HEK293 (cell line): Measurements from ENCODE around the gene MECR.

Experiments
- BCL11B ChIP-seq: fragments of 450-650 bp; formaldehyde crosslinking; IDR thresholded peaks from 2 replicates; pipeline ENCODE4 v1.5.1; 2016; ENCODE audit warnings: low read depth, missing biosample characterization, missing genetic modification characterization
- IKZF3 ChIP-seq: fragments of 450-650 bp; IDR thresholded peaks from 2 replicates; pipeline ENCODE4 v1.5.0; 2018; ENCODE audit warnings: missing biosample characterization, mild to moderate bottlenecking, missing genetic modification characterization, moderate library complexity
- KLF7 ChIP-seq: fragments of 450-650 bp; formaldehyde crosslinking; IDR thresholded peaks from 2 replicates; pipeline ENCODE4 v1.5.1; 2016; ENCODE audit warnings: missing biosample characterization, missing genetic modification characterization, borderline replicate concordance
- KLF8 ChIP-seq: fragments of 450-650 bp; formaldehyde crosslinking; IDR thresholded peaks from 2 replicates; pipeline ENCODE4 v1.5.1; 2016; ENCODE audit warnings: missing biosample characterization, missing genetic modification characterization
- REPIN1 ChIP-seq: fragments of 450-650 bp; formaldehyde crosslinking; IDR thresholded peaks from 2 replicates; pipeline ENCODE4 v1.5.1; 2017; ENCODE audit warnings: missing biosample characterization, missing genetic modification characterization, low read depth
- SALL2 ChIP-seq: fragments of 450-650 bp; formaldehyde crosslinking; IDR thresholded peaks from 2 replicates; pipeline ENCODE4 v1.5.0; 2017; ENCODE audit warnings: missing biosample characterization, mild to moderate bottlenecking, missing genetic modification characterization, borderline replicate concordance
- SCRT2 ChIP-seq: fragments of 450-650 bp; formaldehyde crosslinking; IDR thresholded peaks from 2 replicates; pipeline ENCODE4 v1.5.1; 2016; ENCODE audit warnings: missing biosample characterization, missing genetic modification characterization
- SP3 ChIP-seq: fragments of 450-650 bp; formaldehyde crosslinking; IDR thresholded peaks from 2 replicates; pipeline ENCODE4 v1.5.1; 2016; ENCODE audit warnings: missing biosample characterization, missing genetic modification characterization
- ZBTB1 ChIP-seq: fragments of 450-650 bp; formaldehyde crosslinking; IDR thresholded peaks from 2 replicates; pipeline ENCODE4 v1.5.1; 2016; ENCODE audit warnings: missing biosample characterization, missing genetic modification characterization
- ZEB2 ChIP-seq: fragments of 450-650 bp; formaldehyde crosslinking; IDR thresholded peaks from 2 replicates; pipeline ENCODE4 v1.5.1; 2016; ENCODE audit warnings: missing biosample characterization, missing genetic modification characterization
- ZFP37 ChIP-seq: fragments of 450-650 bp; formaldehyde crosslinking; IDR thresholded peaks from 2 replicates; pipeline ENCODE4 v1.5.1; 2016; ENCODE audit warnings: missing biosample characterization, missing genetic modification characterization
- ZFP69B ChIP-seq: fragments of 450-650 bp; formaldehyde crosslinking; IDR thresholded peaks from 2 replicates; pipeline ENCODE4 v1.5.1; 2016; ENCODE audit warnings: missing biosample characterization, missing genetic modification characterization
- ZNF202 ChIP-seq: fragments of 450-650 bp; formaldehyde crosslinking; IDR thresholded peaks from 2 replicates; pipeline ENCODE4 v1.5.1; 2016; ENCODE audit warnings: missing biosample characterization, missing genetic modification characterization, borderline replicate concordance
- ZNF221 ChIP-seq: fragments of 450-650 bp; formaldehyde crosslinking; IDR thresholded peaks from 2 replicates; pipeline ENCODE4 v1.5.1; 2017; ENCODE audit warnings: missing biosample characterization, missing genetic modification characterization, borderline replicate concordance
- ZNF302 ChIP-seq: fragments of 450-650 bp; formaldehyde crosslinking; IDR thresholded peaks from 2 replicates; pipeline ENCODE4 v1.5.1; 2016; ENCODE audit warnings: missing biosample characterization, missing genetic modification characterization, low read depth
- ZNF324 ChIP-seq: fragments of 450-650 bp; formaldehyde crosslinking; IDR thresholded peaks from 2 replicates; pipeline ENCODE4 v1.5.1; 2016; ENCODE audit warnings: missing biosample characterization, missing genetic modification characterization
- ZNF558 ChIP-seq: fragments of 450-650 bp; formaldehyde crosslinking; IDR thresholded peaks from 2 replicates; pipeline ENCODE4 v1.5.1; 2016; ENCODE audit warnings: missing biosample characterization, missing genetic modification characterization
- ZNF621 ChIP-seq: fragments of 450-650 bp; formaldehyde crosslinking; IDR thresholded peaks from 2 replicates; pipeline ENCODE4 v1.5.1; 2017; ENCODE audit warnings: missing biosample characterization, missing genetic modification characterization
- ZNF777 ChIP-seq: fragments of 450-650 bp; formaldehyde crosslinking; IDR thresholded peaks from 2 replicates; pipeline ENCODE4 v1.5.1; 2017; ENCODE audit warnings: missing biosample characterization, missing genetic modification characterization, borderline replicate concordance
- ZNF785 ChIP-seq: fragments of 450-650 bp; formaldehyde crosslinking; IDR thresholded peaks from 2 replicates; pipeline ENCODE4 v1.5.1; 2016; ENCODE audit warnings: missing biosample characterization, missing genetic modification characterization
- ZNF837 ChIP-seq: fragments of 450-650 bp; formaldehyde crosslinking; IDR thresholded peaks from 2 replicates; pipeline ENCODE4 v1.5.1; 2016; ENCODE audit warnings: missing biosample characterization, missing genetic modification characterization
- ZSCAN23 ChIP-seq: fragments of 450-650 bp; formaldehyde crosslinking; IDR thresholded peaks from 2 replicates; pipeline ENCODE4 v1.5.1; 2016; ENCODE audit warnings: missing biosample characterization, missing genetic modification characterization
- ZXDB ChIP-seq: fragments of 450-650 bp; formaldehyde crosslinking; IDR thresholded peaks from 2 replicates; pipeline ENCODE4 v1.5.1; 2016; ENCODE audit warnings: missing biosample characterization, missing genetic modification characterization
- TF ChIP-seq, protein P1 (sequence below): fragments of 450-650 bp; formaldehyde crosslinking; IDR thresholded peaks from 2 replicates; pipeline ENCODE4 v1.5.1; 2016; ENCODE audit warnings: missing biosample characterization, missing genetic modification characterization
- TF ChIP-seq, protein P2 (sequence below): fragments of 450-650 bp; formaldehyde crosslinking; optimal IDR thresholded peaks from 2 replicates; pipeline ENCODE3; 2016; ENCODE audit warnings: missing biosample characterization, mild to moderate bottlenecking, missing genetic modification characterization
- TF ChIP-seq, protein P3 (sequence below): fragments of 450-650 bp; formaldehyde crosslinking; IDR thresholded peaks from 2 replicates; pipeline ENCODE4 v1.5.1; 2016; ENCODE audit warnings: missing biosample characterization, missing genetic modification characterization
- TF ChIP-seq, protein P4 (sequence below): fragments of 450-650 bp; formaldehyde crosslinking; IDR thresholded peaks from 2 replicates; pipeline ENCODE4 v1.5.1; 2016; ENCODE audit warnings: missing biosample characterization, missing genetic modification characterization, borderline replicate concordance
- TF ChIP-seq, protein P5 (sequence below): fragments of 450-650 bp; formaldehyde crosslinking; IDR thresholded peaks from 2 replicates; pipeline ENCODE4 v1.5.1; 2016; ENCODE audit warnings: missing biosample characterization, missing genetic modification characterization
- TF ChIP-seq, protein P6 (sequence below): fragments of 450-650 bp; formaldehyde crosslinking; IDR thresholded peaks from 2 replicates; pipeline ENCODE4 v1.5.1; 2016; ENCODE audit warnings: missing biosample characterization, missing genetic modification characterization

MECR gene

DNA sequence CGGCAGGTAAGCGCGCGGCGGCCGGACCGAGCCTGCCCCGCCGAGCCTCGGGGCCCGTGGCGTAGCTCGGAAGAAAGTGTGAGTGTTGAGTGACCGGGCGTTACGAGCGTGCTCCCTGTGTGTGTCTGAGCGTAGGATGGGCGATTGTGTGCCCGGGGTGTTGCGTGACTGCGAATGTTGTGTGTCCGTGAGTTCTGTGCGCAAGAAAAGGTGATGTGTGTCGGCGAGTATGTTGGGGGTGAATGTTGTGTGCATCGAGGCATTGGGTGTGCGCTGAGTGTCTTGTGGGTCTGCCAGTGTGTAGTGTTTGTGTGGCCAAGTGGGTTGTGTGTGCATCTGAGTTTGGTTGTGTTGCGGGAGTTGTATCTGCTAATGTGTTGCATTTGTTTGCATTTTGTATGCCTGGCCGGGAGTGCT is 6.0 kb upstream of the MECR start (continued):
- no peak for TF ChIP-seq ZNF302 (tag by site-specific recombination)
- TF ChIP-seq ZNF324 (tag by site-specific recombination) = peak; percentile 85
- TF ChIP-seq KLF8 (tag by site-specific recombination) = peak; percentile 81
- no peak for TF ChIP-seq ZNF202 (tag by site-specific recombination)
- TF ChIP-seq, protein P1, sequence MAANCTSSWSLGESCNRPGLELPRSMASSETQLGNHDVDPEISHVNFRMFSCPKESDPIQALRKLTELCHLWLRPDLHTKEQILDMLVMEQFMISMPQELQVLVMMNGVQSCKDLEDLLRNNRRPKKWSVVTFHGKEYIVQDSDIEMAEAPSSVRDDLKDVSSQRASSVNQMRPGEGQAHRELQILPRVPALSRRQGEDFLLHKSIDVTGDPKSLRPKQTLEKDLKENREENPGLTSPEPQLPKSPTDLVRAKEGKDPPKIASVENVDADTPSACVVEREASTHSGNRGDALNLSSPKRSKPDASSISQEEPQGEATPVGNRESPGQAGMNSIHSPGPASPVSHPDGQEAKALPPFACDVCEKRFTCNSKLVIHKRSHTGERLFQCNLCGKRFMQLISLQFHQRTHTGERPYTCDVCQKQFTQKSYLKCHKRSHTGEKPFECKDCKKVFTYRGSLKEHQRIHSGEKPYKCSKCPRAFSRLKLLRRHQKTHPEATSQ (tag by site-specific recombination) = 0 out of 2 replicates have a peak, but pooled peaks have one; percentile 61
- peak; percentile 76; the same call in 1 of the 2 replicates for TF ChIP-seq ZFP69B
- TF ChIP-seq, protein P2, sequence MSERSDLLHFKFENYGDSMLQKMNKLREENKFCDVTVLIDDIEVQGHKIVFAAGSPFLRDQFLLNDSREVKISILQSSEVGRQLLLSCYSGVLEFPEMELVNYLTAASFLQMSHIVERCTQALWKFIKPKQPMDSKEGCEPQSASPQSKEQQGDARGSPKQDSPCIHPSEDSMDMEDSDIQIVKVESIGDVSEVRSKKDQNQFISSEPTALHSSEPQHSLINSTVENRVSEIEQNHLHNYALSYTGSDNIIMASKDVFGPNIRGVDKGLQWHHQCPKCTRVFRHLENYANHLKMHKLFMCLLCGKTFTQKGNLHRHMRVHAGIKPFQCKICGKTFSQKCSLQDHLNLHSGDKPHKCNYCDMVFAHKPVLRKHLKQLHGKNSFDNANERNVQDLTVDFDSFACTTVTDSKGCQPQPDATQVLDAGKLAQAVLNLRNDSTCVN (tag by site-specific recombination) = peak; percentile 82
- no peak for TF ChIP-seq KLF7 (tag by site-specific recombination)
- 0 out of 2 replicates have a peak, but pooled peaks have one; percentile 70 for TF ChIP-seq ZNF621 (tag by site-specific recombination)
- TF ChIP-seq, protein P3, sequence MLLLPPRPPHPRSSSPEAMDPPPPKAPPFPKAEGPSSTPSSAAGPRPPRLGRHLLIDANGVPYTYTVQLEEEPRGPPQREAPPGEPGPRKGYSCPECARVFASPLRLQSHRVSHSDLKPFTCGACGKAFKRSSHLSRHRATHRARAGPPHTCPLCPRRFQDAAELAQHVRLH = peak; percentile 79; the same call in 1 of the 2 replicates
- TF ChIP-seq ZNF221 = no peak
- peak; percentile 25; the same call in 1 of the 2 replicates for TF ChIP-seq SP3
- TF ChIP-seq, protein P4, sequence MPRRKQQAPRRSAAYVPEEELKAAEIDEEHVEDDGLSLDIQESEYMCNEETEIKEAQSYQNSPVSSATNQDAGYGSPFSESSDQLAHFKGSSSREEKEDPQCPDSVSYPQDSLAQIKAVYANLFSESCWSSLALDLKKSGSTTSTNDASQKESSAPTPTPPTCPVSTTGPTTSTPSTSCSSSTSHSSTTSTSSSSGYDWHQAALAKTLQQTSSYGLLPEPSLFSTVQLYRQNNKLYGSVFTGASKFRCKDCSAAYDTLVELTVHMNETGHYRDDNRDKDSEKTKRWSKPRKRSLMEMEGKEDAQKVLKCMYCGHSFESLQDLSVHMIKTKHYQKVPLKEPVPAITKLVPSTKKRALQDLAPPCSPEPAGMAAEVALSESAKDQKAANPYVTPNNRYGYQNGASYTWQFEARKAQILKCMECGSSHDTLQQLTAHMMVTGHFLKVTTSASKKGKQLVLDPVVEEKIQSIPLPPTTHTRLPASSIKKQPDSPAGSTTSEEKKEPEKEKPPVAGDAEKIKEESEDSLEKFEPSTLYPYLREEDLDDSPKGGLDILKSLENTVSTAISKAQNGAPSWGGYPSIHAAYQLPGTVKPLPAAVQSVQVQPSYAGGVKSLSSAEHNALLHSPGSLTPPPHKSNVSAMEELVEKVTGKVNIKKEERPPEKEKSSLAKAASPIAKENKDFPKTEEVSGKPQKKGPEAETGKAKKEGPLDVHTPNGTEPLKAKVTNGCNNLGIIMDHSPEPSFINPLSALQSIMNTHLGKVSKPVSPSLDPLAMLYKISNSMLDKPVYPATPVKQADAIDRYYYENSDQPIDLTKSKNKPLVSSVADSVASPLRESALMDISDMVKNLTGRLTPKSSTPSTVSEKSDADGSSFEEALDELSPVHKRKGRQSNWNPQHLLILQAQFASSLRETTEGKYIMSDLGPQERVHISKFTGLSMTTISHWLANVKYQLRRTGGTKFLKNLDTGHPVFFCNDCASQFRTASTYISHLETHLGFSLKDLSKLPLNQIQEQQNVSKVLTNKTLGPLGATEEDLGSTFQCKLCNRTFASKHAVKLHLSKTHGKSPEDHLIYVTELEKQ = no peak
- TF ChIP-seq ZFP37 (tag by site-specific recombination) = 0 out of 2 replicates have a peak, but pooled peaks have one; percentile 71
- TF ChIP-seq ZNF785 (tag by site-specific recombination) = peak; percentile 40; the same call in 1 of the 2 replicates
- peak; percentile 86; the same call in 1 of the 2 replicates for TF ChIP-seq ZSCAN23
- TF ChIP-seq ZEB2 (tag by site-specific recombination) = peak; percentile 92
- no peak for TF ChIP-seq IKZF3 (tag by site-specific recombination)
- peak; percentile 38; the same call in 1 of the 2 replicates for TF ChIP-seq ZNF777 (tag by site-specific recombination)
- peak; percentile 68; the same call in 1 of the 2 replicates for TF ChIP-seq SCRT2 (tag by site-specific recombination)
- peak; percentile 50; the same call in 1 of the 2 replicates for TF ChIP-seq BCL11B
- peak; percentile 66 for TF ChIP-seq ZXDB (tag by site-specific recombination)
- TF ChIP-seq, protein P5, sequence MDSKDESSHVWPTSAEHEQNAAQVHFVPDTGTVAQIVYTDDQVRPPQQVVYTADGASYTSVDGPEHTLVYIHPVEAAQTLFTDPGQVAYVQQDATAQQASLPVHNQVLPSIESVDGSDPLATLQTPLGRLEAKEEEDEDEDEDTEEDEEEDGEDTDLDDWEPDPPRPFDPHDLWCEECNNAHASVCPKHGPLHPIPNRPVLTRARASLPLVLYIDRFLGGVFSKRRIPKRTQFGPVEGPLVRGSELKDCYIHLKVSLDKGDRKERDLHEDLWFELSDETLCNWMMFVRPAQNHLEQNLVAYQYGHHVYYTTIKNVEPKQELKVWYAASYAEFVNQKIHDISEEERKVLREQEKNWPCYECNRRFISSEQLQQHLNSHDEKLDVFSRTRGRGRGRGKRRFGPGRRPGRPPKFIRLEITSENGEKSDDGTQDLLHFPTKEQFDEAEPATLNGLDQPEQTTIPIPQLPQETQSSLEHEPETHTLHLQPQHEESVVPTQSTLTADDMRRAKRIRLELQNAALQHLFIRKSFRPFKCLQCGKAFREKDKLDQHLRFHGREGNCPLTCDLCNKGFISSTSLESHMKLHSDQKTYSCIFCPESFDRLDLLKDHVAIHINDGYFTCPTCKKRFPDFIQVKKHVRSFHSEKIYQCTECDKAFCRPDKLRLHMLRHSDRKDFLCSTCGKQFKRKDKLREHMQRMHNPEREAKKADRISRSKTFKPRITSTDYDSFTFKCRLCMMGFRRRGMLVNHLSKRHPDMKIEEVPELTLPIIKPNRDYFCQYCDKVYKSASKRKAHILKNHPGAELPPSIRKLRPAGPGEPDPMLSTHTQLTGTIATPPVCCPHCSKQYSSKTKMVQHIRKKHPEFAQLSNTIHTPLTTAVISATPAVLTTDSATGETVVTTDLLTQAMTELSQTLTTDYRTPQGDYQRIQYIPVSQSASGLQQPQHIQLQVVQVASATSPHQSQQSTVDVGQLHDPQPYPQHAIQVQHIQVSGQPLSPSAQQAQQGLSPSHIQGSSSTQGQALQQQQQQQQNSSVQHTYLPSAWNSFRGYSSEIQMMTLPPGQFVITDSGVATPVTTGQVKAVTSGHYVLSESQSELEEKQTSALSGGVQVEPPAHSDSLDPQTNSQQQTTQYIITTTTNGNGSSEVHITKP (tag by site-specific recombination) = no peak
- no peak for TF ChIP-seq ZNF558
- peak; percentile 79 for TF ChIP-seq ZNF837 (tag by site-specific recombination)
- TF ChIP-seq REPIN1 = peak; percentile 85; the same call in 1 of the 2 replicates
- peak; percentile 79 for TF ChIP-seq SALL2 (tag by site-specific recombination)
- TF ChIP-seq, protein P6, sequence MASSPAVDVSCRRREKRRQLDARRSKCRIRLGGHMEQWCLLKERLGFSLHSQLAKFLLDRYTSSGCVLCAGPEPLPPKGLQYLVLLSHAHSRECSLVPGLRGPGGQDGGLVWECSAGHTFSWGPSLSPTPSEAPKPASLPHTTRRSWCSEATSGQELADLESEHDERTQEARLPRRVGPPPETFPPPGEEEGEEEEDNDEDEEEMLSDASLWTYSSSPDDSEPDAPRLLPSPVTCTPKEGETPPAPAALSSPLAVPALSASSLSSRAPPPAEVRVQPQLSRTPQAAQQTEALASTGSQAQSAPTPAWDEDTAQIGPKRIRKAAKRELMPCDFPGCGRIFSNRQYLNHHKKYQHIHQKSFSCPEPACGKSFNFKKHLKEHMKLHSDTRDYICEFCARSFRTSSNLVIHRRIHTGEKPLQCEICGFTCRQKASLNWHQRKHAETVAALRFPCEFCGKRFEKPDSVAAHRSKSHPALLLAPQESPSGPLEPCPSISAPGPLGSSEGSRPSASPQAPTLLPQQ (tag by site-specific recombination) = peak; percentile 69; the same call in 1 of the 2 replicates
- TF ChIP-seq ZBTB1 (tag by site-specific recombination) = peak; percentile 88; the same call in 1 of the 2 replicates
